Activated naive CD4-positive, alpha-beta T cell treated with anti-CD3 and anti-CD28 coated beads, Interleukin-2, amount 50 U/mL, for 72 hours (primary cell): Measurements from ENCODE around the gene GSTO1. TPM values are rescaled to one million over a fixed set of nuclear protein-coding genes. Genes with fewer than 3 reads are reported as not detected.
A peak's percentile ranks its signal among the peaks of the same experiment; 100 is the strongest.

Source experiments
- ATAC-seq, 2 donors: fragments of 150-1000 bp; cut with Tn5 transposase; 2 replicates each; pipeline ENCODE4 v1.10.0; 2021; ENCODE audit warnings: mild to moderate bottlenecking in 2 of 2, moderate library complexity in 2 of 2
- DNase-seq, 2 donors: peaks; one replicate each; pipeline ENCODE4 v3.0.0; 2021 to 2022; ENCODE audit warnings: low spot score in 2 of 2
- H3K27ac Mint-ChIP-seq, 2 donors: one replicate each; pipeline ENCODE4 v1.8.0; 2022; ENCODE audit warnings: mild to moderate bottlenecking in 2 of 2, mixed read lengths in 2 of 2
- H3K36me3 Mint-ChIP-seq, 2 donors: one replicate each; pipeline ENCODE4 v1.8.0; 2022; ENCODE audit warnings: mixed read lengths in 2 of 2
- H3K9me3 Mint-ChIP-seq, 2 donors: one replicate each; pipeline ENCODE4 v1.8.0; 2022; ENCODE audit warnings: mixed read lengths in 2 of 2
- total RNA-seq, 2 donors: library from RNA; stranded (reverse); gene quantifications; one replicate each; pipeline ENCODE4 v1.2.3, GENCODE V29; 2022

The GSTO1 gene
- total RNA-seq, 2 donors from 2014 or later, result 232 to 431 TPM

- no peak for ATAC-seq
- peak overlapping the region in 1 of 2 donors; percentile 69 for H3K27ac Mint-ChIP-seq
- peaks cover 5 to 43% of the 10 kb centered on the region in 2 donors for H3K36me3 Mint-ChIP-seq
- DNase-seq, result no peak
- peaks cover 0 to 11% of the 10 kb centered on the region in 2 donors for H3K9me3 Mint-ChIP-seq
Measured at GRCh38 chr10:104306897-104307296, 52.2 kb downstream of the GSTO1 start.

- ATAC-seq, result no peak
- peaks cover 11 to 40% of the 10 kb centered on the region in 2 donors for H3K36me3 Mint-ChIP-seq
- H3K27ac Mint-ChIP-seq, result peak overlapping the region; percentile 31 to 62
- no peak for DNase-seq
- H3K9me3 Mint-ChIP-seq, result peaks cover 0 to 6% of the 10 kb centered on the region in 2 donors
Measured at GRCh38 chr10:104307576-104308438, 53.1 kb downstream of the GSTO1 start.

GRCh38 chr10:104308439-104308903 lies 53.8 kb downstream of the GSTO1 start:
- ATAC-seq, result peak; percentile 65 to 87
- H3K9me3 Mint-ChIP-seq, result peaks cover 0 to under 1% of the 10 kb centered on the region in 2 donors
- DNase-seq, result peak in 1 of 2 donors; percentile 29
- H3K27ac Mint-ChIP-seq, result peak overlapping the region; percentile 31 to 62
- peaks cover 16 to 38% of the 10 kb centered on the region in 2 donors for H3K36me3 Mint-ChIP-seq

GRCh38 chr10:104309980-104310978 lies 55.6 kb downstream of the GSTO1 start:
- no peak for DNase-seq
- H3K9me3 Mint-ChIP-seq, result no peaks in the 10 kb centered on the region
- ATAC-seq, result peak in 1 of 2 donors; percentile 10
- H3K27ac Mint-ChIP-seq, result peak overlapping the region in 1 of 2 donors; percentile 79
- peaks cover 16 to 31% of the 10 kb centered on the region in 2 donors for H3K36me3 Mint-ChIP-seq

GRCh38 chr10:104311184-104311720 lies 56.6 kb downstream of the GSTO1 start:
- H3K27ac Mint-ChIP-seq, result no peak overlapping the region
- H3K36me3 Mint-ChIP-seq, result peaks cover 16 to 31% of the 10 kb centered on the region in 2 donors
- H3K9me3 Mint-ChIP-seq, result no peaks in the 10 kb centered on the region
- ATAC-seq, result no peak
- DNase-seq, result no peak

- H3K27ac Mint-ChIP-seq, result no peak overlapping the region
- peaks cover 16 to 28% of the 10 kb centered on the region in 2 donors for H3K36me3 Mint-ChIP-seq
- no peak for ATAC-seq
- no peaks in the 10 kb centered on the region for H3K9me3 Mint-ChIP-seq
- no peak for DNase-seq
Measured at GRCh38 chr10:104314591-104315485, 60.1 kb downstream of the GSTO1 start.

GRCh38 chr10:104315486-104315921 lies 60.8 kb downstream of the GSTO1 start:
- Mint-ChIP-seq H3K27ac (peak overlapping the region in 1 of 2 donors; percentile 74), H3K36me3 (peaks cover 14 to 23% of the 10 kb centered on the region in 2 donors), H3K9me3 (no peaks in the 10 kb centered on the region)
- DNase-seq (no peak), ATAC-seq (no peak)

GRCh38 chr10:104316321-104317099 lies 61.8 kb downstream of the GSTO1 start:
- no peaks in the 10 kb centered on the region for H3K9me3 Mint-ChIP-seq
- H3K27ac Mint-ChIP-seq, result peak overlapping the region in 1 of 2 donors; percentile 29
- ATAC-seq, result no peak
- peaks cover 11 to 15% of the 10 kb centered on the region in 2 donors for H3K36me3 Mint-ChIP-seq
- no peak for DNase-seq

Other genes starting within 250 kb of the GSTO1 start
- gene COL17A1, start 169.0 kb upstream of the GSTO1 start, total RNA-seq, result not detected
- gene SFR1, start 132.7 kb upstream of the GSTO1 start, total RNA-seq, result 10 to 100 TPM; 14.8 to 19.4 TPM
- gene CFAP43, start 22.5 kb upstream of the GSTO1 start, total RNA-seq, result under 1 TPM in 1 of 2 donors, not detected in 1; 0.19 TPM
- gene GSTO2, start 14.3 kb downstream of the GSTO1 start, total RNA-seq, result 1 to 10 TPM; 1.4 to 1.6 TPM
- gene ITPRIP, start 83.6 kb downstream of the GSTO1 start, total RNA-seq, result 10 to 100 TPM; 19.6 to 26.1 TPM
- 1 to 10 TPM; 1.3 to 1.5 TPM for gene CFAP58, start 98.9 kb downstream of the GSTO1 start, total RNA-seq